OCI-LY1 (cell line): ENCODE measurements around the gene KIF4A.

ENCODE experiments used
- H2AFZ ChIP-seq: fragments of 200-600 bp; sonication (generic), shearing (Covaris generic); 2 replicates; pipeline ENCODE4 v1.6.0; 2014; ENCODE audit warnings: antibody characterized with exemption, mild to moderate bottlenecking, low read length
- H3F3A ChIP-seq: fragments of 200-600 bp; sonication (generic), shearing (Covaris generic); 2 replicates; pipeline ENCODE4 v1.6.0; 2014; ENCODE audit warnings: mild to moderate bottlenecking, antibody characterized with exemption, low read length, moderate library complexity; ENCODE audit not compliant: insufficient read depth
- H3K27ac ChIP-seq: fragments of 200-600 bp; sonication (generic); 2 replicates; pipeline ENCODE4 v1.5.1; 2014; ENCODE audit warnings: low read length, mixed run types, mild to moderate bottlenecking, low read depth; ENCODE audit not compliant: poor library complexity, severe bottlenecking
- H3K27me3 ChIP-seq: fragments of 200-600 bp; sonication (generic); 2 replicates; pipeline ENCODE4 v1.6.0; 2014; ENCODE audit warnings: antibody characterized with exemption, mild to moderate bottlenecking, low read length, moderate library complexity; ENCODE audit not compliant: insufficient read depth
- H3K36me3 ChIP-seq: fragments of 200-600 bp; sonication (generic); 2 replicates; pipeline ENCODE4 v1.6.1; 2014; ENCODE audit warnings: mild to moderate bottlenecking, antibody characterized with exemption, low read length, moderate library complexity, mixed read lengths; ENCODE audit not compliant: insufficient read depth
- H3K4me1 ChIP-seq: fragments of 200-600 bp; sonication (generic); 2 replicates; pipeline ENCODE4 v1.5.1; 2014; ENCODE audit warnings: mild to moderate bottlenecking, low read length, moderate library complexity; ENCODE audit not compliant: insufficient read depth, severe bottlenecking
- H3K4me2 ChIP-seq: fragments of 200-600 bp; sonication (generic), shearing (Covaris generic); 2 replicates; pipeline ENCODE4 v1.6.1; 2014; ENCODE audit warnings: low read length
- H3K4me3 ChIP-seq: fragments of 200-600 bp; sonication (generic); 2 replicates; pipeline ENCODE4 v1.5.1; 2014; ENCODE audit warnings: low read length, low read depth, mild to moderate bottlenecking, mixed read lengths; ENCODE audit not compliant: poor library complexity, severe bottlenecking
- H3K79me2 ChIP-seq: fragments of 200-600 bp; shearing (Covaris generic); 2 replicates; pipeline ENCODE4 v1.6.1; 2016; ENCODE audit warnings: mixed run types, low read length, mixed read lengths; ENCODE audit not compliant: insufficient read depth
- H3K9ac ChIP-seq: fragments of 200-600 bp; sonication (generic), shearing (Covaris generic); 2 replicates; pipeline ENCODE4 v1.6.1; 2014; ENCODE audit warnings: mild to moderate bottlenecking, low read length, mixed read lengths
- H3K9me2 ChIP-seq: fragments of 200-600 bp; sonication (generic), shearing (Covaris generic); 2 replicates; pipeline ENCODE4 v1.6.1; 2014; ENCODE audit warnings: low read depth, mild to moderate bottlenecking, low read length, mixed read lengths
- H3K9me3 ChIP-seq: fragments of 200-600 bp; shearing (Covaris generic); 2 replicates; pipeline ENCODE4 v1.6.1; 2014; ENCODE audit warnings: low read length, mixed read lengths
- H4K20me1 ChIP-seq: fragments of 200-600 bp; sonication (generic), shearing (Covaris generic); 2 replicates; pipeline ENCODE4 v1.6.0; 2016; ENCODE audit warnings: mild to moderate bottlenecking, low read length; ENCODE audit not compliant: insufficient read depth
- EZH2 ChIP-seq: fragments of 200-600 bp; sonication (generic), shearing (Covaris generic); IDR thresholded peaks from 2 replicates; pipeline ENCODE4 v1.8.0; 2017; ENCODE audit warnings: borderline replicate concordance, mixed run types, mild to moderate bottlenecking, antibody characterized with exemption, low read length, moderate library complexity, mixed read lengths
- TF ChIP-seq, protein P1 (sequence below): fragments of 200-600 bp; sonication (generic), shearing (Covaris generic); IDR thresholded peaks from 2 replicates; pipeline ENCODE4 v1.5.1; 2017; ENCODE audit warnings: mild to moderate bottlenecking, antibody characterized with exemption, low read length, moderate library complexity, mixed read lengths

Gene KIF4A

DNA sequence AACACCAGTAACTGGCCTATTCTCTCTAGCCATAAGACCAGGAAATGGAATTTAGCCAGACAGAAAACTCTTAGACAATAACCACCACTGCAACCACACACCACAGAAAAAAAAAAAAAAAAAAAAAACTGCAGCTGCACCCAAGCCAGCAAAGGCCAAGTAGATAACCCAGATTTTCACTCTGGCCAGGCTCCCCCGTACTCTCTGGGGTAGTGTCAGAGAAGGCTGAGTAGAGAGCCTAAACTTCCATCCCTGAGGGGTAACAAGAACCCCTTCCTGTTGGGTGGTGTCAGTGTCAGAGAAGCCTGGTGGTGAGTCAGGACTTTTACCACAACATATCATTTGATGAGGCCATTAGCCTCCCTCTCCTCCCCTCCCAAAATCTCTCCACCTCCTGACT, 149.1 kb downstream of the KIF4A start:
- no peak overlapping the region for H2AFZ ChIP-seq

GRCh38 chrX:70442224-70442623, 152.3 kb downstream of the KIF4A start:
- H3F3A ChIP-seq: no peaks in the 10 kb centered on the region
- H3K4me3 ChIP-seq: no peak overlapping the region
- no peaks in the 10 kb centered on the region for H4K20me1 ChIP-seq
- H3K4me2 ChIP-seq: no peak overlapping the region
- no peaks in the 10 kb centered on the region for H3K9me3 ChIP-seq
- no peaks in the 10 kb centered on the region for H3K4me1 ChIP-seq
- no peaks in the 10 kb centered on the region for H3K9me2 ChIP-seq
- TF ChIP-seq, protein P1, sequence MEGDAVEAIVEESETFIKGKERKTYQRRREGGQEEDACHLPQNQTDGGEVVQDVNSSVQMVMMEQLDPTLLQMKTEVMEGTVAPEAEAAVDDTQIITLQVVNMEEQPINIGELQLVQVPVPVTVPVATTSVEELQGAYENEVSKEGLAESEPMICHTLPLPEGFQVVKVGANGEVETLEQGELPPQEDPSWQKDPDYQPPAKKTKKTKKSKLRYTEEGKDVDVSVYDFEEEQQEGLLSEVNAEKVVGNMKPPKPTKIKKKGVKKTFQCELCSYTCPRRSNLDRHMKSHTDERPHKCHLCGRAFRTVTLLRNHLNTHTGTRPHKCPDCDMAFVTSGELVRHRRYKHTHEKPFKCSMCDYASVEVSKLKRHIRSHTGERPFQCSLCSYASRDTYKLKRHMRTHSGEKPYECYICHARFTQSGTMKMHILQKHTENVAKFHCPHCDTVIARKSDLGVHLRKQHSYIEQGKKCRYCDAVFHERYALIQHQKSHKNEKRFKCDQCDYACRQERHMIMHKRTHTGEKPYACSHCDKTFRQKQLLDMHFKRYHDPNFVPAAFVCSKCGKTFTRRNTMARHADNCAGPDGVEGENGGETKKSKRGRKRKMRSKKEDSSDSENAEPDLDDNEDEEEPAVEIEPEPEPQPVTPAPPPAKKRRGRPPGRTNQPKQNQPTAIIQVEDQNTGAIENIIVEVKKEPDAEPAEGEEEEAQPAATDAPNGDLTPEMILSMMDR: no peak
- no peak for TF ChIP-seq EZH2
- no peak overlapping the region for H3K9ac ChIP-seq
- H3K27ac ChIP-seq: no peak overlapping the region
- H3K27me3 ChIP-seq: no peaks in the 10 kb centered on the region
- no peaks in the 10 kb centered on the region for H3K79me2 ChIP-seq
- H3K36me3 ChIP-seq: no peaks in the 10 kb centered on the region
- no peak overlapping the region for H2AFZ ChIP-seq

More for the DNA sequence above, 149.1 kb downstream of the KIF4A start:
- Histone ChIP-seq H3K4me3 (no peak overlapping the region), H3K27ac (no peak overlapping the region), H3K36me3 (no peaks in the 10 kb centered on the region), H3K79me2 (no peaks in the 10 kb centered on the region), H3K27me3 (no peaks in the 10 kb centered on the region), H3K4me2 (no peak overlapping the region), H3K9ac (no peak overlapping the region), H3K9me2 (no peaks in the 10 kb centered on the region), H3F3A (no peaks in the 10 kb centered on the region), H4K20me1 (no peaks in the 10 kb centered on the region), H3K9me3 (no peaks in the 10 kb centered on the region), H3K4me1 (peaks cover 2% of the 10 kb centered on the region)
- no peak for TF ChIP-seq EZH2
- TF ChIP-seq, protein P1: no peak

GRCh38 chrX:70444326-70444945, 154.5 kb downstream of the KIF4A start, which contains the start of gene DLG3:
Gene DLG3, plus strand, starts transcription at chrX:70444835. Its CDS starts 367 bp downstream, at chrX:70445202.
- H3K9me3 ChIP-seq: no peaks in the 10 kb centered on the region
- H3K36me3 ChIP-seq: no peaks in the 10 kb centered on the region
- peak within 1 kb of the TSS; percentile 23; the same call in 1 of the 2 replicates for H3K4me2 ChIP-seq
- H4K20me1 ChIP-seq: no peaks in the 10 kb centered on the region
- H3K79me2 ChIP-seq: no peaks in the 10 kb centered on the region
- no peaks in the 10 kb centered on the region for H3K9me2 ChIP-seq
- no peak within 1 kb of the TSS for H2AFZ ChIP-seq
- TF ChIP-seq, protein P1: no peak
- TF ChIP-seq EZH2: no peak
- H3K27me3 ChIP-seq: no peaks in the 10 kb centered on the region
- no peak within 1 kb of the TSS for H3K9ac ChIP-seq
- H3K4me3 ChIP-seq: peak within 1 kb of the TSS; percentile 27
- H3K4me1 ChIP-seq: no peaks in the 10 kb centered on the region
- no peaks in the 10 kb centered on the region for H3F3A ChIP-seq
- no peak within 1 kb of the TSS for H3K27ac ChIP-seq
